Astrocyte (in vitro differentiated cells and primary cell): Measurements from ENCODE around the gene ANO2.

Source experiments
- EZH2 ChIP-seq: IDR thresholded peaks from 2 replicates; pipeline ENCODE4 v1.6.1; 2012; ENCODE audit warnings: mild to moderate bottlenecking, low read length, inconsistent platforms; ENCODE audit not compliant: insufficient read depth
- TF ChIP-seq, protein P1 (sequence below): IDR thresholded peaks from 2 replicates; pipeline ENCODE4 v1.5.1; 2011; ENCODE audit warnings: low read depth, mild to moderate bottlenecking, inconsistent platforms, low read length, moderate library complexity; ENCODE audit not compliant: insufficient read depth

- TF ChIP-seq, protein P1, sequence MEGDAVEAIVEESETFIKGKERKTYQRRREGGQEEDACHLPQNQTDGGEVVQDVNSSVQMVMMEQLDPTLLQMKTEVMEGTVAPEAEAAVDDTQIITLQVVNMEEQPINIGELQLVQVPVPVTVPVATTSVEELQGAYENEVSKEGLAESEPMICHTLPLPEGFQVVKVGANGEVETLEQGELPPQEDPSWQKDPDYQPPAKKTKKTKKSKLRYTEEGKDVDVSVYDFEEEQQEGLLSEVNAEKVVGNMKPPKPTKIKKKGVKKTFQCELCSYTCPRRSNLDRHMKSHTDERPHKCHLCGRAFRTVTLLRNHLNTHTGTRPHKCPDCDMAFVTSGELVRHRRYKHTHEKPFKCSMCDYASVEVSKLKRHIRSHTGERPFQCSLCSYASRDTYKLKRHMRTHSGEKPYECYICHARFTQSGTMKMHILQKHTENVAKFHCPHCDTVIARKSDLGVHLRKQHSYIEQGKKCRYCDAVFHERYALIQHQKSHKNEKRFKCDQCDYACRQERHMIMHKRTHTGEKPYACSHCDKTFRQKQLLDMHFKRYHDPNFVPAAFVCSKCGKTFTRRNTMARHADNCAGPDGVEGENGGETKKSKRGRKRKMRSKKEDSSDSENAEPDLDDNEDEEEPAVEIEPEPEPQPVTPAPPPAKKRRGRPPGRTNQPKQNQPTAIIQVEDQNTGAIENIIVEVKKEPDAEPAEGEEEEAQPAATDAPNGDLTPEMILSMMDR: no peak
- no peak for TF ChIP-seq EZH2
Observed at GRCh38 chr12:5590316-5590715, 354.7 kb downstream of the ANO2 start.
